Stimulated activated CD8-positive, alpha-beta memory T cell treated with anti-CD3 and anti-CD28 coated beads, Interleukin-15, amount 100 ng/mL, for 4 hours (primary cell): Measurements from ENCODE around the gene EEF2.

Source experiments
- DNase-seq, 2 donors: peaks; one replicate each; pipeline ENCODE4 v3.0.0-alpha.2; 2020; ENCODE audit warnings: low read depth in 2 of 2

The EEF2 gene

DNA sequence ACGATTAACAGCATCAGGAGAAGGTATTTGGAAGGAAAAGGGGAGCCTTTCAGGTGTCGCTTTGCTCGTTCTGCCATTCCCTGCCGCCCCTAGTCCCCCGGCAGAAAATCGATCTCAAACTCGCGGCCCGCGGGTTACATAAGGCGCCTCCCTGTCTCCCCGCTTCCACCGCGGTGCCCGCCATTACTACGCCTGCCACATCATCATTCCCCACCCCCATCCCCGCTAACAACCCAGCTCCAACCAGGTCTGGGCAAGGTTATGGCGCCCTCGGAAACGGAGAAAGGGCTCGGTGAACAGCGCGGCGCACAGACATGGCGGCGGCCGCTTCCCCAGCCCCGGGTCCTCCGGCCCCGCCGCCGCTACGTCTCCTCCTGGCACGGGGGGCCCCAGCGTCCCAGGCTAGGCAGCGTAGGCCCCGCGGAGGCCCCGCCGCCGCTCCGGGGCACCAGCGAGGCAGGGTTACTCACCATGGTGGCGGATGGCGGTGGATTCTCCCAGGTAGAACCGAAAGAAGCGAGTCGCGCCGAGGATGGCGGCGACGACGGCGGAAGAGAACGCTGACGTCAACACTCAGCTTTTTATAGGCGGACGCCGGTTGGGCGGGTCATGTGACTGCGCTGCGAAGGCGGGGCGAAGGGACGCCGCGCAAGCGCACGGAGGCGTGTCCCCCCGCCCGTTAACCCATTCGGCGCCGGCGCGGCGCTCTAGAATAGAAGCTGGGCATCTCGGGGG is at the start of gene EEF2:
Gene EEF2 (minus strand): TSS at position 556 of the 735 bp plus-strand sequence. CDS start 83 bp downstream, at position 473.
- DNase-seq: peak; percentile 79

DNA sequence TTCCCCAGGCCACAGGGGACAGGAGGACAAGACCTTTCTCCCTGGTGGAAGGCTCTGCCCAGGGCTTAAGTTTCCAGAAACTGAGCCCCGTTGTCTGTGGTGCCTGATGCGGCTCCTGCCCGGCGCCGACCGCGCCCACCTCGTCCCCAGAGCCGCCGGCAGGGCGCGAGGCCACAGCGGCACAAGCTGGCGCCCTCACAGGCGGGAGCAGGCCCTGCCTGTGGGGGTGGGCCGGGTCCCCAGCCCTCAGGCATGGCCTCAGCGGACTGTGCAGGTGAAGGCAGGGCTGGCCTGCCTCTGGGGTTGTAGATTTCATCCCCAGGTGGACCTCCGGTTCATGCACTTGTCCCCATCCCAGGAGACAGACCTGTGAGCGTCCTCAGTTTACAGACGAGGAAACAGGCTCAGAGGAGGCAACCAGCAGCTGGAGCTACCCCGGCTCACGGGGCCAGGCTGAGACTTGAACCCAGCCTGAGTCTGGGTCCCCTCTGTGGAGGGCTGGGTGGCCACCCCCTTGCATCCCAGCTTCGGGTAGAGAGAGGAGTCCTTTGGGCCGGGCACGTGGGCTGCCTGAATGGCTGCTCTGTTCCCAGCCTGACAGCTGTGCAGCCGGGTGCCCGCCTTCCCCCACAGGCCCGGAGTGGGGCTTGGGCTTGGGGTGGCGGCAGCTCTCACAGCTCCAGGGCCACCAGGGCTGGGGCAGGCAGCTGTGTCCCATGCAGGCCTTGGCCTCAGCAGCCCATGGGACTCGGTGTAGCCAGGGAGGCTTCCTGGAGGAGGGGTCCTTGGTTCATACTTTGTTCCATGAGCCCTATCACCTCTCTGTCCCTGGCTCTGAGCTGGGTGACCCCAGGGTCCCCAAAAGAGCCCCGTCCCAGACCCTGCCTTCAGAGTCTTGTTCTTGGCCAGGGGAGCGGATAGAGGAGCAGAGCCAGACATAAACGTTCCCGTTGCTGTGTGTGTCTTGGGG is 49.1 kb upstream of the EEF2 start:
- no peak for DNase-seq

DNA sequence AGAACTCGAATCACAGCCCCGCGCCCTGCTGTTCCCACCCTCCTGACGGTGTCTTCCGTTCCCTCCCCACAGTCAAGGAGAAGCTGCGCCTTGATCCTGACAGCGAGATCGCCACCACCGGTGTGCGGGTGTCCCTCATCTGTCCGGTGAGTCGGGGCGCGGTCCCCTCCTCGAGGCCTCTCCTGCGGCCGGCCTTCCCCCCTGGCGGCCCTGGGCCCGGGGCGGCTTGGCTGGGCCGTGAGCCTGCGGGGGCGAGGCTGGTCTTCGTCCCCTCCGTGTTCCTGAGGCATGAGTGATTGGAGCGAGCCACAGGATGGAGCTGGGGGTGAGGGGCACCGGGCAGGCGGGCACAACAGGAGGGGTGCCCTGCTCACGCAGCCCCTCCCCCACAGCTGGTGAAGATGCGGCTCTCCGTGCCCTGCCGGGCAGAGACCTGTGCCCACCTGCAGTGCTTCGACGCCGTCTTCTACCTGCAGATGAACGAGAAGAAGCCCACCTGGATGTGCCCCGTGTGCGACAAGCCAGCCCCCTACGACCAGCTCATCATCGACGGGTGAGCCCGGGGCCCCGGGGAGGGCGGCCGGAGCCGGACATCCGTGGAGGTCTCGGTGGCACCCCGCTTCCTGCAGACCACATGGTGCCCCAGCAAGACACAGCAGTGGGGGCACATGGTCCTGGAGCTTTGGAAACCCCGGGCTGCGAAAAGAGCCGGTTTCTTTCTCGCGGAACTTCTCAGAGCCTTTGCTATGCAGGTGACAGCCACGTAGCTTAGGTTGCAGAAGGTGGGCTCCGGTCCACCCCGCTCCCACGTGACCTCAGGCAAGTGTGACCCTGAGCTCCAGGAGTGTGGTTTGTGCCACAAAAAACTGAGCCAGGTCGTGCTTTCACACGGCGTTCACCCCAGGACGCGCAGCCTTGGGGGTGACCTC is 48.0 kb upstream of the EEF2 start:
- DNase-seq: no peak

DNA sequence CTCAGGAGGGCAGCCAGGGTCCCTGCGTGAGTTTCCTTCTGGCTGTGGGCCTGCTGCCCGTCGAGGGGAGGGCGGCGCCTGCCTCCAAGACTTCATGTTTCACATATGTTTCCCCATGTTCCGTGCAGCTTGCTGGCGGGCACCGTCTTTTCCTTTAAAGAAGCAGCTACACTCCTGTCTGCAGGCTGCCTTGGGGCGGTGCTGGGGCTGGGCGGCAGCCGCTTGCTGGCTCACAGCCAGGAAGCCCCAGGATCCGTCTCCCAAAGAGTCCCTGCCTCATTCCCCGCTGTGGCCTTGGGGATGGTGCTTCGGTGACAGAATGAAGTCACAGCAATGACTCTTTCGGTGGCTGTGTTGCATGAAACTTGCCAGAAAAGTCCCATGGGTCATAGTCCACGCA is 47.2 kb upstream of the EEF2 start:
- DNase-seq: no peak

DNA sequence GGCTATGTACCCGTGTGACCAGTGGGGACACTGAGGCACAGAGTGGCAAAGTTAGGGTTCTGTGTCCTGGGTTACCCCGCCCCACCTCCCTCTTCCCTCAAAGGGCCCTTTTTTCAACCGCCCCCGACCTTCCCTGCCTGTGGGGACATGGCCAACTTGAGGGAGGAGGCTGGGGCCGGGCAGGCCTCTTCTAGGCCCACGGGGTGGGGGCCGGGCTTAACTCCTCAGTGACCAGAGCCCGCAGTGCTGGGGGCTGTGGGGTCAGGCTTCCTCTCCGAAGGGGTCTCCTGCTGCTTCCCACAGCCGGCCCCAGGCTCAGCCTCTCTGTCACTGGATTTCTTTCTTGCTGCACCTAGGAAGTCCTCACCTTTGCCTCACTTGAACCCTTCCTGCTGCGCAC is 46.2 kb upstream of the EEF2 start:
- DNase-seq: no peak

DNA sequence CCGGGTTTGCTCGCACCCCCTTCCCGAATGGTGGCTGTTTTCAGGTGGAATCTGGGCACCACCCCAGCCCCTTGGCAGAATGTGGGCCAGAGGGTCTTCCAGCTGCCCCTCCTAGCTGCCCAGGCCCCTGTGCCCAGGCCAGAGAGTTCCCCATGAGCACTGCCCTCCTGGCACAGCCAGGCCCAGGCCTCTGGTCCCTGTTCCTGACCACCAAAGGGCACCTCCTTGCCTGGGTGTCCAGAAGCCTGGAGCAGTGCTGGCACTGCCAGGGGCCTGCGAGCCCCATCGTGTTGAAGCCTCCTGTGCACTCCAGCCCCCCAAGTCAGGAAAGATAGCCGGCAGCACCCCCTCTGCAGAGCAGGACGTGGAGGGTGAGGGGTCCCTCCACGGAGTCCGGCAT is 45.7 kb upstream of the EEF2 start:
- no peak for DNase-seq

DNA sequence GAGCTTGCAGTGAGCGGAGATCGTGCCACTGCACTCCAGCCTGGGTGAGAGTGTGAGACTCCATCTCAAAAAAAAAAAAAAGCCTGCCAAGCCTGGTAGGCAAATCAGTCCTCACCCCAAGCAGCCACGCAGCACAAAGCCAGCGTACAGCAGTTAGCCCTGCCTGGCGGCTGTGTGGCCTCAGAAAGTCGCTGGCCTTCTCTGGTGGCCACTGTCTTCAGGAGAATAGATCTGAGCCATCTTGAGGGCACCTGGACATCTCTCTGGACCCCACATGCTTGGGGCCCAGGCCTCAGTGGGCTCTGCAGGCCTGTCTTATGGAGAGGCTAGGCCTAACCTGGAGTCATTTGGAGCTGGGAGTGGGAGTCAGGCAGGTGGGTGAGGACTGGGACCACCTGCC is 45.3 kb upstream of the EEF2 start:
- no peak for DNase-seq

DNA sequence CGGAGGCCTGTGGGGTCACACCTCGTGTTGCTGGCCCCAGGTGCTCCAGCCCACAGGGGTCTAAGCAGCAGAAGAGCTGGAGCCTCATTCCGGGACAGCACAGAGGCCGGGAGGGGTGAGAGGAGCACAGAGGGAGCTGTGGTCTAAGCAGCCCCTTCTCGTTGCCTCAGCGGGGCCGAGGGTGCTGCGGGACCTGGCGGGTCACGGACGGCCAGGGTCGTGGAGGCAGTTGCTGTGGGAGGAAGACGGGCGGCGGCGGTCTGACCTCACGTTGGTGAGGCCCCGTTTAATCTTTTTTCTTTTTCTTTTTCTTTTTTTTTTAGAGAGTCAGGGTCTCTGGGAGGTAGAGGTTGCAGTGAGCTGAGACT is 44.0 kb upstream of the EEF2 start:
- no peak for DNase-seq

DNA sequence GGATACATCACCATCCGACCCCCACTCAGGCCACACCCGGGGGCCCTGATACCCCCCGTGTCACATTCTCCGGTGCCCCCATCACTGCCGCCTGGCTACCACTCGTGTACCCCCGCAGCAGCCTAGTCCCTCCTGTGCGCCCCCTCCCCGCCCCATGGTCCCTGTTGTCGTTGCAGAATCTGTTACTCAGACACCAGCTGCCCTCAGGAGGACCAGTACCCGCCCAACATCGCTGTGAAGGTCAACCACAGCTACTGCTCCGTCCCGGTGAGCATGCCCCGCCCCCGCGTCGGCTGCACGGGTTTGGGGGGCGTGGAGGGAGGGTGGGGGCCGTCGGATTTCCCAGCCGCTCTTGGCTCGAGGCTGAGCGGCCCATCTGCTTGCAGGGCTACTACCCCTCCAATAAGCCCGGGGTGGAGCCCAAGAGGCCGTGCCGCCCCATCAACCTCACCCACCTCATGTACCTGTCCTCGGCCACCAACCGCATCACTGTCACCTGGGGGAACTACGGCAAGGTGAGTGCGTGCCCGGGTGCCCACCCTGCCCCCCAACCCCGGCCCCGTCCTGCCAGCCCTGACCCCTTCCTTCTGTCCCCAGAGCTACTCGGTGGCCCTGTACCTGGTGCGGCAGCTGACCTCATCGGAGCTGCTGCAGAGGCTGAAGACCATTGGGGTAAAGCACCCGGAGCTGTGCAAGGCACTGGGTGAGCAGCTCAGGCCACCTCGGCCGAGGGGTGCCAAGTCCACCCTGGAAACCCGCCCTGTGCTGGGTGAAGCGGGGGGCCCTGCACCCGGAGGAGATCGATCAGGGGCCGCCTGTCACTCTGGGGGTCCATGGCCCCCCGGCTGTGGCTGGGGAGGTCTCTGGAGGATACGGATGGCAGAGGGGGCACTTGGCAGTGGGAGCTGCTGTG is 43.3 kb upstream of the EEF2 start:
- DNase-seq: no peak

DNA sequence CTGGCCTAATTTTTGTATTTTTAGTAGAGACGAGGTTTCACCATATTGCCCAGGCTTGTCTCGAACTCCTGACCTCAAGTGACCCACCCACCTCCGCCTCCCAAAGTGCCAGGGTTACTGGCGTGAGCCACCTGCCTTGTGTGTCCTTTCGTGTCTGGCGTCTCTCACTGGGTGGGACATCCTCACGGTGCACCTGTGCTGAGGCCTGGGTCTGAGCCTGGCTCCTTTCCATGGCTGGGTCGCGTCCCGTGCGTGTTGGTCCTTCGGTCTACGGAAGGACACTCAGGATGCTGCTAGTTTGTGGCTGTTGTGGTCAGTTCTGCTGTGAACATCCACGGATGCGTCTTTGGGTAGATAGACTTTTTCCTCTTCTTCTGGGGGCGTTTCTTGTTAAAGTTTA is 41.9 kb upstream of the EEF2 start:
- no peak for DNase-seq

DNA sequence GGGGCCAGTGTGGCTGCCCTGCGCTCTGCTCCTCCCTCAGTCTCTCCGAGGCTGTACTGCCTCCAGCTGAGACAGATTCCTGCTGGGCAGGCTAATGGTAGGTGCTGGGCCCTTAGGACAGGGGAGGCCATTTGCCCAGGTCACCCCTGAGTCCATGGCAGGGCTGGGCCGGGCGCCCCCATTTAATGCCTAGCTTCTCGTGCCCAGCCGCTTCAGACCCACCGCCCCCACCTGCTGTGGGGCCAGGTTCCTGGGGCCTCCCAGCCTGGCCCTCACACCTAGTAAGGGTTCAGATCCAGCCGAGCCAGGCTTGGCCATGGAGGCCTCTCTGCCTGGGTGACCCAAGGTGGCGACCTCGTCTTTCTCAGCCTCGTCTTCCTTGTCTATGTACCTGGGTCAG is 40.1 kb upstream of the EEF2 start:
- DNase-seq: no peak

DNA sequence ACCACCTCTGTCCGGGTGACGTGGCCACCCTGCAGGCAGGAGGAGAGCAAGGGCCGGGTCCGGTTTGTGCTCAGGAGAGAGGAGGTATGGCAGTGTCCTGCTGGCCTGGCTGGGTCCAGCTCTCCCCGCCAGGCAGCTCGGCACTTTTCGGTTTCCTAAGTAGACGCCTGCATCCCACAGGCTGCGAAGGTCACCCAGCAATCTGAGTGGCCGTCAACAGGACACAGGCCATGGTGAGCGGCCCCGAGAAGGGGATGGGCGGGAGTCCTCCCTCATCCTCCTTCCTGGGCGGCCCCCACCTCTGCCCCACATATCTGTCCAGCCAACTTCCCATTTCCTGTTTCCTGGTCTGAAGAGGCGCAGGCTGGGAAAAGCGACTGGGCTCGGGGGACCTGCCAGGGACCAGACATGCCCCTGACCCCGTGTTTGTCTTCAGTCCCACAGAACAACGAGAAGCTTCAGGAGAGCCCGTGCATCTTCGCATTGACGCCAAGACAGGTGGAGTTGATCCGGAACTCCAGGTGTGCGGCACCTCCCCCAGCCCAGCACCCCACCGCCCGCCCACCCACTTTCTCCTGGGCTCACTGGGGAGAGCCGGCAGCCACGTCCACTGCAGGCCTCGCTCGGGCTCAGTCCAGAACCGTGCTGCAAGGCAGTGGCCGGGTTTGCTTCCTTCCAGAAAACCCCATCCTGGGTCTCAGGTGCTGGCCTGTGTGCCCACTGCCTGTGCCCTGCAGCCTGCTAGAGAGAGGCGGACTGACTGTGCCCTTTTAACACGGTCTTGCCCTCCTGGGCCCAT is 38.5 kb upstream of the EEF2 start:
- DNase-seq: no peak

DNA sequence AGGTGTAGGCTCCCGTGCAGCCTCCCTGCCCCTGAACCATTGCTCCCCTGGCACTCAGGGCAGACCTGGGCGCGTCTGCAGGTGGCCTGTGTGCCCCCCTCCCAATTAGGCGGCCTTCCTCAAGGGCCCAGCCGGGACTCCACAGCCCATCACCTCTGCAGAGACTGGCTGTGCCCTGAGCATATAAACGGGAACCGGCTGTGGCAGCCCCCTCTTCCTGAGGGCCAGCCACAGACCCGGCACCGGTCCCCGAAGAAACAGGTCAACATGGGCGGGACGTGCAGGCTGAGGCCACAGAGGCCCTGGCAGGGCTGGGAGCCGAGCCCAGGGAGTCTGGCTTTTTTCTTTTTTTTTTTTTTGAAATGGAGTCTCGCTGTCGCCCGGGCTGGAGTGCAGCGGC is 34.3 kb upstream of the EEF2 start:
- no peak for DNase-seq

DNA sequence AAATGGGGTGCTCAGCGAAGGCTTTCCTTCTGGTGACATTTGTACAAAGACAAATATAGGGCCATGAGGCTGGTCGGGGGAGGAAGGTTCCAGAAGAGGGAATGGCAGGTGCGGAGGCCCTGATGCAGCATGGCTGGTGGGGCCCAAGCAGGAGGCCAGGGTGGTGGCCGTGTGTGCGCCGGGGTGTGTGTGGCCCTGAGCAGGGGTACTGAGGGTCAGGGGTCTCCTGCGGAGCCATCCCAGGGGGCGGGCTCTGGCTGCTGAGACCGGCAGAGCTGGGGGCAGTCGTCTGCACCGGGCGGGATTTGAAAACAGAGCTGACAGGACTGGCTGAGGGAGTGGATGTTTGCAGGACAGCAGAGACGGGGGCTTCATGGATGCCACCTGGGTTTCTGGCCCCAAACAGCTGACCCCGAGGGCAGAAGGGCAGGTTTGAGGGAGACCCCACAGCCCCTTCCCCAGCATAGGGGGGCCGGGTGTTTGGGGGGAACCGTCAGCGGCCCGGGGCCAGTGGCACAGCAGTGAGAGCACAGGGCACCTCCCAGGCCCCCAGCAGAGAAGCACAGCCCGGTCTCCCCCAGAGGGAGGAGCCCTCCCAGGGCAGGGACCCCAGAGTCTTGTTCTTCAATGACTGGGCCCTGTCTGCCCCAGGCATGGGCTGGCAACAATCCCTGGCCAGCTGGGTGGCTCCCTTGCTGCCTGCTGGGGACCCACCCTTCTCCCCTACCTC is 33.7 kb upstream of the EEF2 start:
- DNase-seq: no peak

DNA sequence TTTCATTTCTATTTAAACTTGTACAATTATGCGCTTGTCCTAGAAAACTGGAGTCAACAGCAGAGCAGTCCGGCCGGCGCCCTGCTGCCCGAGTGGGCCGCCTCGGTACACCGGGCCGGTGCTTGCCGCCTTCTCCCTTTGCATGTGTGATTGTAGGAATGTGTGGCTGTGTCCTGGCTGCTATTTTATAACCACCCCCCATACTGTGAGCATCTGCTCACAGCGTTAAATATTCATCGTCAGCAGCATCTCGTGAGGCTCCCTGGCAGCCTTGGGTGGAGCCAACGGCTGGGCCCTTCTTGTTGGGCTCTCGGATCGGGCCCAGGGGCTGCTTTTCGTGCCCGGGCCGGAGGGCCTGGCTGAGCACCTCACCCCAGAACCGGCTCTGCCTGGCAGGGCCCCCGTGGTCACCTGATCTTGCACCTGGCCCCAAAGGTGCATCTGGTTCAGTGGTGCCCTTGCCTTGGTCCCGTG is 32.9 kb upstream of the EEF2 start:
- DNase-seq: no peak

DNA sequence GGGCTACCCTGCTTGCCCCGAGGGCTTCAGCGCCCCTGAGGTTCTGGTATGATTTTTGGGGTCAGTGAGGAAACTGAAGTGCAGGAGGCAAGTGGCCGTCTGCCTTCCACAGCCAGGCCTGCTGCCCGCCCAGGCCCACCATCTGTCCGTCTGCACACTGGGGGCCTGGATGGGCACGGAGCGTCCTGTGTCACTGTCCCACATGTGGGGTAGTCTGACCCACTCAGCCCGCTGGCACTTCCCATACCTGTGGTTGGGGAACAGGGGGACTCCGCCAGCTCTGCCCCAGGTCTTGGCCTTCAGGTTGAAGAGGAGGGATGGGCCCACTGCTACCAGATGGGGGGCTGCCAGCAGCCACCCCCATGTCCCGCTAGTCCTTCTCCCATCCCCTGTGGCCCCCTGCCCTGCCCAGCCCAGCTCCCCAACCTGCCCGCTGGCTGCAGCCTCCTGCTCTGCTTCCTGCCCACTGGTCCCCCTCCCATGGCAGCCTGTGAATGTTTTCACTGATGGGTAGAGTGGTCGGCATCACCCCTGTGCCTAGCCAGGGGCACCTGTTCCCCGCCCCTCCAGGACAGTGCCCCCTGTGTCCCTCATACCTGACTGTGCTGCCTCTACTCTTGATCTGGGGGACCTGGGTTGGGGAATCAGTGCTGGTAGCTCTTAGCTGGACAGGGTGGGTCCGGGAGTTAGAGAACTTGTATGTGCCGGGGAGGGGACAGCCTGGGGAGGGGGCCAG is 31.8 kb upstream of the EEF2 start:
- DNase-seq: no peak

DNA sequence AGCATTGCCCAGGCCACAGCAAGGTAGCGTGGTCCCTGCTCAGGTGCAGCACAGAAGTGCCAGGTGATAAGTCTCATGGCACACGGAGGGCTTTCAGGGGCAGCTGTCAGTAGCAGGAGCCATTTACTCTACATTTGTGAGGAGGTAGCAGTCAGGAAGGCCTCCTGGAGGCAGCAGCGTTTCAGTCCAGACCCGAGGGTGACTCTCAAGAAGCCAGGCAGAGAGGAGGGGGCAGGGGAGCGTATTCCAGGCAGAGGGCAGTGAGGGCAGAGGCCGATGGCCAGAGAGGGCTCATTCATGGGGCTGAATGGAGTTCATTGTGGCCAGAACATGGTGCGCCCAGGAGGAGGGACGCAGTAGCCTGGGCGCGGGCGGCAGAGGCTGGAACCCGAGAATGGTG is 31.2 kb upstream of the EEF2 start:
- no peak for DNase-seq

DNA sequence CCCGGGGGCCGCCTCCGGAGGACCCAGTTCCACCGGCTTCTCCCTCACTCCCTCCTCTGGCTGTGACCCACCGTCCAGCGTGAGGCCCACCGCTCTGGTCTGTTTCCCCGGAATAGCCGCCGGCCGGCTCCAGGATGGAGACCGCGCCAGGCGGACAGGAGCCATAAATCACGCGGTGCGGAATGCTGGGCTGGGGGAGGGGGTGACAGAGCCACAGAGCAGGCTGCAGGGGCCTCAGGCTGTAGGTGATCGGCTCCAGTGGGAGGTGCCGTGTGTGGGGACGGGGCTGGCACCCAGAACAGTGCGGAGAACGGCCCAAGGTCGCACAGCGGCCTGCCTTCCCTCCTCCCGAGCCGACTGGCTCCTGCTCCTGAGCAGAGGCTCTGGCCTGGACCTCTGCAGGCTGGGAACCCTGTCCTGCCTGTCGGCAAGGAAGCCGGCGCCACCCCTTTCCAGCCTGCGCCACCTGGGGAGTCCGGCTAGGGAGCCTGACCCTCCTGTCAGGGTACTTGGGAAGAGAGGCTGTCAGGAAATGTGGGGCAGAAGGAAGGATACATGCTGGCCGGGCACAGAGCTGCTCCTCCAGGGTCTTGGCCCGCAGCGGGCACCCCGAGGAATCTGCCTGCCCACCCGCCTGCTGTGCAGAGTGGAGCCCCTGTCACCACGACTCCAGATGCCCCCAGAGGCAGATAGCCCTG is 30.6 kb upstream of the EEF2 start:
- no peak for DNase-seq
